Erythroblast (primary cell): ENCODE data around the gene OR2AK2.

Experiments used
- GATA1 ChIP-seq: IDR thresholded peaks from 2 replicates; pipeline ENCODE4 v1.6.1; 2011; ENCODE audit warnings: low read depth, mild to moderate bottlenecking, control low read depth, low read length, moderate library complexity
- POLR2A ChIP-seq: IDR thresholded peaks from 2 replicates; pipeline ENCODE4 v1.6.1; 2011; ENCODE audit warnings: mild to moderate bottlenecking, low read length

GRCh38 chr1:247936415-247936814 lies 28.6 kb upstream of the OR2AK2 start:
- no peak for TF ChIP-seq POLR2A
- TF ChIP-seq GATA1, result no peak
